A549 treated with AZD2906 at 1 μM for 4 hours (cell line): Measurements from ENCODE around the gene CTNND2. TPM values are rescaled to one million over a fixed set of nuclear protein-coding genes. Genes with fewer than 3 reads are reported as not detected.

Experiments used
- total RNA-seq: library from RNA; stranded (reverse); fragments of 200-300 nt; extraction: Qiagen RNA extraction; gene quantifications from 5 replicates; pipeline ENCODE4 v1.2.3, GENCODE V29; 2022

Gene CTNND2
- total RNA-seq = 0.04 to 0.18 TPM in 2 of 5 replicates, not detected in the others

DNA sequence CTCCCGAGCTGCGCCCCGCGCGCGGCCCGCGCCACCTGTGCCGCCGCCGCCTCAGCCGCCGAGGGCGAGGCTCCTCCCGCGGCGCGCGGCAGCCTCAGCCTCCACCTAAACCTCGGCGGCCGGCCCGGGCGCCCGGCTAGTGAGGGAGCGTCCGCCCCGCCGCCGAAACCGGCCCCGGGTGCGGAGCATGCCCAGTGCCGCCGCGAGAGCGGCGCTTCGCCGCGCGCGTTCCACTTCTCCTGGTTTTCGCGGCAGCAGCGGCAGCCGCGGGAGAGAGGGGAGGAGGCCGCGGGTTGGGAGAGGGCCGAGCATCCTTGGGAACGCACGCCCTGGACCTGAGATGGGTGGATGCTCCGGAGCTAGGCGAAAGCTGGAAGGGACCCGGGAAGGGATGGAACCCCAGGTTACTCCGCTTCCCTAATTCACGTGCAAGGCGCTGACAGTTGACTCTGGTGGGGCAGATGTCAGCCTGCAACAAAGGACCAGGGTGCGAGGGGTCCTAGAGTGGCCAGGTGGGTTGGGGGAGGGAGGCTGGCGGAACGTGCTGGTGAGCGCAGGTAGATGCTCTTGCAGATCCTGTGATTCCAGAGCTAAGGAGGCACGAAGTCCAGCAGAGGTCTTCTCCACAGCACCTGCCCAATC is at the start of gene CTNND2:
CTNND2 (minus strand) TSS at position 182 of the 642 bp plus-strand sequence. CDS start 593 bp downstream, outside the sequence.

